ENCODE data around the gene SOX6. TPM values are rescaled to one million over a fixed set of nuclear protein-coding genes. Genes with fewer than 3 reads are reported as not detected.

SOX6 gene
- total RNA-seq, 1 donor from 2014 or later = 36.1 TPM

GRCh38 chr11:16278979-16279378 lies 77.4 kb downstream of the SOX6 start:
- no peak for DNase-seq (ENCODE audit: low spot score)

GRCh38 chr11:16278273-16278672 lies 78.1 kb downstream of the SOX6 start:
- no peak for DNase-seq (ENCODE audit: low spot score)

GRCh38 chr11:16276251-16276650 lies 80.1 kb downstream of the SOX6 start:
- DNase-seq (ENCODE audit: low spot score) = no peak

- no peak for DNase-seq (ENCODE audit: low spot score)
Observed at GRCh38 chr11:16271258-16271657, 85.1 kb downstream of the SOX6 start.

GRCh38 chr11:16266021-16266420 lies 90.3 kb downstream of the SOX6 start:
- DNase-seq (ENCODE audit: low spot score) = no peak

- DNase-seq (ENCODE audit: low spot score) = no peak
Observed at GRCh38 chr11:16265022-16265421, 91.3 kb downstream of the SOX6 start.

GRCh38 chr11:16262645-16262955 lies 93.7 kb downstream of the SOX6 start:
- no peak for DNase-seq (ENCODE audit: low spot score)

GRCh38 chr11:16261836-16262644 lies 94.3 kb downstream of the SOX6 start:
- DNase-seq (ENCODE audit: low spot score) = no peak

- no peak for DNase-seq (ENCODE audit: low spot score)
Observed at GRCh38 chr11:16252373-16252772, 104.0 kb downstream of the SOX6 start.

- DNase-seq (ENCODE audit: low spot score) = no peak
Observed at GRCh38 chr11:16248248-16248647, 108.1 kb downstream of the SOX6 start.

GRCh38 chr11:16242806-16243205 lies 113.5 kb downstream of the SOX6 start:
- no peak for DNase-seq (ENCODE audit: low spot score)

- no peak for DNase-seq (ENCODE audit: low spot score)
Observed at GRCh38 chr11:16240687-16241086, 115.7 kb downstream of the SOX6 start.

- DNase-seq (ENCODE audit: low spot score) = no peak
Observed at GRCh38 chr11:16239141-16240105, 116.9 kb downstream of the SOX6 start.

- peak; percentile 91 for DNase-seq (ENCODE audit: low spot score)
Observed at GRCh38 chr11:16226245-16226644, 130.1 kb downstream of the SOX6 start.

- DNase-seq (ENCODE audit: low spot score) = no peak
Observed at GRCh38 chr11:16225623-16226022, 130.7 kb downstream of the SOX6 start.

- no peak for DNase-seq (ENCODE audit: low spot score)
Observed at GRCh38 chr11:16223558-16223957, 132.8 kb downstream of the SOX6 start.

- no peak for DNase-seq (ENCODE audit: low spot score)
Observed at GRCh38 chr11:16217631-16218030, 138.7 kb downstream of the SOX6 start.

GRCh38 chr11:16216831-16217230 lies 139.5 kb downstream of the SOX6 start:
- DNase-seq (ENCODE audit: low spot score) = no peak

- DNase-seq (ENCODE audit: low spot score) = no peak
Observed at GRCh38 chr11:16215352-16215751, 141.0 kb downstream of the SOX6 start.

GRCh38 chr11:16211407-16211806 lies 144.9 kb downstream of the SOX6 start:
- DNase-seq (ENCODE audit: low spot score) = no peak

- no peak for DNase-seq (ENCODE audit: low spot score)
Observed at GRCh38 chr11:16204261-16204660, 152.1 kb downstream of the SOX6 start.

- DNase-seq (ENCODE audit: low spot score) = no peak
Observed at GRCh38 chr11:16195651-16196050, 160.7 kb downstream of the SOX6 start.

- no peak for DNase-seq (ENCODE audit: low spot score)
Observed at GRCh38 chr11:16194566-16194965, 161.8 kb downstream of the SOX6 start.

Measured in mucosa of gallbladder (tissue), 1 donor.